Kasumi-1 (cell line): ENCODE results near the gene FAAP20.
A peak's percentile ranks its signal among the peaks of the same experiment; 100 is the strongest.
"Not testable (repeated sequence)": the region's sequence is repeated elsewhere in the genome, so short reads cannot be mapped to it uniquely, and the experiment has no call there.

ENCODE experiments used
- DNase-seq, 2 experiments: peaks; one replicate each; lab custom pipeline; 2025; lab: John Stamatoyannopoulos, UW

Gene FAAP20

GRCh38 chr1:2156866-2157265 is 37.7 kb downstream of the FAAP20 start:
- no peak for DNase-seq

- DNase-seq: no peak
These were observed 38.8 kb downstream of the FAAP20 start for GRCh38 chr1:2155788-2156187.

GRCh38 chr1:2155147-2155598 is 39.4 kb downstream of the FAAP20 start:
- no peak for DNase-seq

GRCh38 chr1:2154022-2154421 is 40.5 kb downstream of the FAAP20 start:
- no peak for DNase-seq

GRCh38 chr1:2152954-2153353 is 41.6 kb downstream of the FAAP20 start:
- no peak for DNase-seq

GRCh38 chr1:2151911-2152310 is 42.7 kb downstream of the FAAP20 start:
- no peak for DNase-seq

GRCh38 chr1:2151252-2151651 is 43.3 kb downstream of the FAAP20 start:
- DNase-seq: peak; percentile 72 to 88

- DNase-seq: no peak
These were observed 43.8 kb downstream of the FAAP20 start for GRCh38 chr1:2150801-2151200.

GRCh38 chr1:2148691-2149090 is 45.9 kb downstream of the FAAP20 start:
- DNase-seq: peak; percentile 91 to 95

- DNase-seq: not testable (repeated sequence)
These were observed 46.7 kb downstream of the FAAP20 start for GRCh38 chr1:2147869-2148268.

GRCh38 chr1:2146836-2147517 is 47.6 kb downstream of the FAAP20 start:
- DNase-seq: no peak

- peak; percentile 57 to 66 for DNase-seq
These were observed 48.4 kb downstream of the FAAP20 start for GRCh38 chr1:2145946-2146835.

- no peak for DNase-seq
These were observed 50.0 kb downstream of the FAAP20 start for GRCh38 chr1:2144501-2145090.

- no peak for DNase-seq
These were observed 50.6 kb downstream of the FAAP20 start for GRCh38 chr1:2143814-2144500.

- no peak for DNase-seq
These were observed 53.5 kb downstream of the FAAP20 start for GRCh38 chr1:2141025-2141424.
